Ovary (tissue), 9 donors: ENCODE measurements around the gene ATR. TPM values are rescaled to one million over a fixed set of nuclear protein-coding genes. Genes with fewer than 3 reads are reported as not detected.
"Not testable (repeated sequence)": the region's sequence is repeated elsewhere in the genome, so short reads cannot be mapped to it uniquely, and the experiment has no call there.

ENCODE experiments used
- DNase-seq, 5 donors: peaks; one replicate each; pipeline ENCODE4 v3.0.0-alpha.2; 2019 to 2020
- H3K27ac ChIP-seq, 2 donors: fragments of 200-600 bp; one replicate each; pipeline versions ENCODE4 v1.5.1 to v1.8.0; 2019 to 2022
- H3K27me3 ChIP-seq: fragments of 200-600 bp; one replicate; pipeline ENCODE4 v1.8.0; 2022
- H3K36me3 ChIP-seq: fragments of 200-600 bp; sonication (generic); one replicate; pipeline ENCODE4 v1.5.1; 2019
- H3K4me1 ChIP-seq: one replicate; pipeline ENCODE4 v1.8.1; 2013; ENCODE audit warnings: mild to moderate bottlenecking, moderate library complexity; ENCODE audit not compliant: insufficient read depth
- H3K4me3 ChIP-seq: fragments of 200-600 bp; sonication (generic); one replicate; pipeline ENCODE4 v1.5.1; 2017
- H3K9me3 ChIP-seq, 2 donors: fragments of 200-600 bp in 1 of 2; sonication (generic) in 1 of 2; one replicate each; pipeline versions ENCODE4 v1.5.1 to v1.8.1; 2013 to 2019; ENCODE audit warnings: mild to moderate bottlenecking in 1 of 2, moderate library complexity in 1 of 2
- CTCF ChIP-seq, 3 donors: fragments of 450-650 bp in 2 of 3; fragments of 200-600 bp in 1 of 3; IDR thresholded peaks; one replicate each; pipeline versions ENCODE4 v1.5.1 to v1.8.0; 2016 to 2022; ENCODE audit warnings: antibody characterized with exemption in 3 of 3, mild to moderate bottlenecking in 1 of 3
- EP300 ChIP-seq: sonication (generic); formaldehyde crosslinking; IDR thresholded peaks from one replicate; pipeline ENCODE4 v1.6.1; 2017; ENCODE audit warnings: antibody characterized with exemption
- POLR2A ChIP-seq: fragments of 450-650 bp; IDR thresholded peaks from one replicate; pipeline ENCODE4 v1.6.1; 2017; ENCODE audit warnings: antibody characterized with exemption, mild to moderate bottlenecking, moderate library complexity
- WGBS, 3 donors: extraction: QIAGEN DNeasy Blood & Tissue Kit in 1 of 3; methylation state at CpG; one replicate each; pipeline versions ENCODE4 v1.1.5 to v1.1.7; 2013 to 2017; 5-methylcytosine and 5-hydroxymethylcytosine counted together
- intact Hi-C, 4 donors: fragments of 100-400 bp; cut with DNase I; formaldehyde crosslinking; loops; one replicate each; pipeline versions ENCODE4 v1.11.0 to v1.15.1; 2022 to 2023
- polyA plus RNA-seq, 2 donors: library from polyadenylated mRNA; stranded (reverse); fragments of 200-250 nt in 1 of 2; fragments of 350-450 nt in 1 of 2; fragmentation: Illumina TruSeq in 1 of 2; extraction: RNeasy Lipid Tissue Mini Kit (QIAGEN cat#74804) in 1 of 2; gene quantifications; one replicate each; pipeline ENCODE4 v1.2.3, GENCODE V29; 2013 to 2014
- small RNA-seq: library from RNA; depleted of rRNA; stranded (forward); fragments of <200 nt; gene quantifications from one replicate; pipeline ENCODE3, GENCODE V24; 2016
- total RNA-seq, 7 donors: library from RNA; depleted of rRNA in 2 of 7; stranded (reverse); fragments of >200 nt in 2 of 7; fragmentation: NEBNext Ultra II Directional in 3 of 7; extraction: Animal tissue kit (Norgen Biotek cat#: 25700) in 3 of 7; gene quantifications; one replicate each; pipeline versions ENCODE4 v1.1.0 to v1.2.4, GENCODE V29; 2016 to 2023
- donor health status: DM: no; HTN: no; CAD: no; lungs with moderate emphysema.
- donor health status: DM: no; HTN: no; CAD: no.
- donor health status: Bipolar disorder and iron deficiency.
- donor health status: DM: yes; HTN: yes; CAD: no.
- donor health status: DM: no; HTN: no; CAD: no.
- donor health status: DM: yes; HTN: yes; CAD: no.

Gene ATR
- total and polyA plus RNA-seq, 9 donors: 6.0 to 23.4 (median 17.3) TPM

GRCh38 chr3:142418926-142419592, 159.5 kb downstream of the ATR start:
- TF ChIP-seq EP300 (no peak), CTCF (IDR thresholded peaks at IDR 0.05) (no peak), POLR2A (no peak)
- Histone ChIP-seq H3K4me1 (no peaks in the 10 kb centered on the region), H3K36me3 (no peaks in the 10 kb centered on the region), H3K9me3 (no peaks in the 10 kb centered on the region), H3K4me3 (no peak overlapping the region), H3K27me3 (no peaks in the 10 kb centered on the region), H3K27ac (no peak overlapping the region)
- WGBS, 3 donors: 92 to 96% (median 94%) methylated on average over 5 of the region's 5 CpGs
- DNase-seq: no peak
- intact Hi-C loops: no loop called here

GRCh38 chr3:142417302-142417701, 161.2 kb downstream of the ATR start:
- TF ChIP-seq POLR2A (no peak), EP300 (no peak), CTCF (IDR thresholded peaks at IDR 0.05) (no peak)
- intact Hi-C loops: no loop called here
- H3K4me3 ChIP-seq: no peak overlapping the region
- DNase-seq: no peak
- no peak overlapping the region for H3K27ac ChIP-seq
- no peaks in the 10 kb centered on the region for H3K4me1 ChIP-seq
- no peaks in the 10 kb centered on the region for H3K9me3 ChIP-seq
- WGBS, 3 donors: 70 to 81% (median 78%) methylated on average over 1 of the region's 1 CpG
- no peaks in the 10 kb centered on the region for H3K27me3 ChIP-seq
- no peaks in the 10 kb centered on the region for H3K36me3 ChIP-seq

GRCh38 chr3:142400537-142400936, 178.0 kb downstream of the ATR start:
- H3K4me3 ChIP-seq, DNase-seq, H3K27me3 ChIP-seq, intact Hi-C loops, H3K27ac ChIP-seq, H3K36me3 ChIP-seq, H3K9me3 ChIP-seq, H3K4me1 ChIP-seq: not testable (repeated sequence)
- 92 to 96% (median 94%) methylated on average over 7 of the region's 7 CpGs for WGBS, 3 donors

Small RNA genes lying within 50 kb of the gene (small RNA-seq; reads per million reads assigned to genes)
- gene RNA5SP143 (not detected), gene RNU1-100P (not detected), gene RNU6-1294P (not detected)

Other genes with a start within 250 kb of the ATR start
- gene XRN1, start 130.7 kb downstream of the ATR start, total RNA-seq: 10 to 100 TPM; 31.1 to 49.9 (median 43.5) TPM
- gene XRN1, start 130.7 kb downstream of the ATR start, polyA plus RNA-seq: 10 to 100 TPM in 1 of 2 donors, 1 to 10 TPM in 1; 7.6 to 12.9 TPM
- gene PLS1, start 17.7 kb upstream of the ATR start, total RNA-seq: 1 to 10 TPM in 6 of 7 donors, under 1 TPM in 1; 0.61 to 6.9 (median 1.7) TPM
- 1 to 10 TPM in 1 of 2 donors, under 1 TPM in 1; 0.94 to 6.4 TPM for gene PLS1, start 17.7 kb upstream of the ATR start, polyA plus RNA-seq
- gene TRPC1, start 145.3 kb upstream of the ATR start, total RNA-seq: 10 to 100 TPM; 20.2 to 41.7 (median 35.4) TPM
- gene TRPC1, start 145.3 kb upstream of the ATR start, polyA plus RNA-seq: 10 to 100 TPM; 12.6 to 14.0 TPM